ENCODE measurements around the gene SECISBP2L.

The SECISBP2L gene

DNA sequence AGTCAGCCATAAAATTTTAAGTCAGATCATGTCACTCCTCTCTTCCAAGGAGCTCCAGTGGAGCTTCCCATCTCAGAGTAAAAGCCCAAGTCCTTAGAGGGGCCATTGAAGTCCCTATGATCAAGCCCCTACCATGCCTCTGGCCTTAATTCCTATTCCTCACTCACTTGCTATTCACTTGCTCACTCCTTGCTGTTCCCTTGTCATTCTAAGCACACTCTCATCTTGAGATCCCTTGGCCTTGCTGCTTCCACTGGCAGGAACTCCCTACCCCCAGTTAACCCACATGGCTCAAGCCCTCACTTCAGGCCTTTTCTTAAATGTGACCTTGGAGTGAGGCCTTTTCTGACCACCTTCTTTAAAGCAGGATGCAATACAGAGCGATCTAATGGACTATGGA, 12.3 kb upstream of the SECISBP2L start:
- no peak for DNase-seq (ENCODE audit: low spot score)

DNA sequence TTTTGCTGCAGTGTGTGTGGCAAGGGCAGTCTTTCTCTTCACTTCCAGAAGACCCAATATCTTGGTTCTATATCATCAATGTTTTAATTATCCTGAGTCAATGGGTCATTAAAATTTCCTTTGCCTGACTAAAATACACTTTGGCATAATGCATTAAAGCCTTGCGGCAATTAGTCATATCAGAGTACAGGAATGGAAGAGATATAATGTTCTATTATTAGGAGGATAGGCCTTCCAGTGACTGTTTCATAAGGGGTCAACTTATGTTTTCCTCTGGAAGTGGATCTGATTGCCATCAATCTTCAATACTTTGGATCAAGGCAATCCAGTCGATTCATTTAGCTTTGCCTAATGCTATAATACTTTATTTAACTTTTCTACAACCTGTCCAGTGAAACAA, 9.4 kb upstream of the SECISBP2L start:
- DNase-seq (ENCODE audit: low spot score), result no peak

DNA sequence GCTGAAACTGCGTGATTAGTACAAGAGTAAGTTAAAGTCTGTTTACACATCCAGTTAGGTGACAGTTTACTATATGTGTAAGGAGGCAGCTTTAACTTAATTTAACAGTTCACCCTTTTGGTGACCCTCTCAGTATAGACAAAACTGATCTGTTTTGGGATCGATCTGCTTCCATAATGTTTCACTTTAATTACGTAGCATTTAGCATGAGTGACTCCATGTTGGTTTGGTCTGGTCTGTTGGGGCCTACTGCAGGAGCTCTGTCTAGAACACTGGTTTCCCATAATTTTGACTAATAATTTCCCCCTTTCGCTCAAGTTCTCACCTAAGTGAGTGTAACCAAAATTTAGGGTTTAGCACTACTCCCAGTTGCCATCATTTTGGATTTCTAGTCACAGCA, 6.4 kb upstream of the SECISBP2L start:
- DNase-seq (ENCODE audit: low spot score), result no peak

DNA sequence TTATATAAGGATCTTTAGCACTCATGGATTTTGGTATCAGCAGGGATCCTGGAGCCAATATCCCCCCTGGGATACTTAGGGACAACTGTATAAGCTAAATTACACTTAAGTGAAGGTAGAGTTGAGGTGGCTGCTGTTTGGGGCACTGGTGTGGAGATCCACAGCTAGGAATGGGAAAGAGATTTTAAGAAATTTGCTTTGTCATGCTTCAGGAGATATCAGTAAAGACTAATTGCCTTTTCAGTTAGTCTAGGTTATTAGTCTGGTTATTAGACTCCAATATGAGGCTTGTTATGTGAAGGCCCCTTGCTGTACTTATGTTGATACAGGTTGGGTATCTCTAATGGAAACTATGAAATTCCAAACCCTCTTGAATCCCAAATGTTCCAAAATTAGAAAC, 1.2 kb upstream of the SECISBP2L start:
- DNase-seq (ENCODE audit: low spot score), result no peak

DNA sequence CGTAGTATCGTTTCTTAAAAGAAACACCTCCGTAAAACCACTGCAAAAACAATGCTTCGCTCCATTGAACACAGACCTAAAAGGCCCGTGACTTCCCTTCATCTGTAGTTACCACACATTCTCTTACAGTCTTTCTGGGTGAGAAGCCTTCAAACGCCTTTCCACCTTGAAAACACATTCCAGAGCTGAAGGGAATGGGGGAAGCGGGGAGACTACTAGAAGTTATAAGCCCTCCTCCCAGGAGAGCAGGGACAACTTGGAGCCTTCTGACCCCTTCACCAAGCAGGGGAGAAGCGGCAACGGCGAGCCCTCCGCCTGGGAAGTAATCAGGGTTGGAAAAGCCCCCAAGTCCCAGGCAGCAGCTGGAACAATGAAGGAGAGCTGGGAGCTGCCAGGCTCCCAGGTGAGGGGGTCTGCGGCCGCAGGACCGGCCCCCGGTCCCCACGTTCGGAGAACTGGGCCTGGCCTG, 461 bp downstream of the SECISBP2L start:
- DNase-seq (ENCODE audit: low spot score), result peak; percentile 47

DNA sequence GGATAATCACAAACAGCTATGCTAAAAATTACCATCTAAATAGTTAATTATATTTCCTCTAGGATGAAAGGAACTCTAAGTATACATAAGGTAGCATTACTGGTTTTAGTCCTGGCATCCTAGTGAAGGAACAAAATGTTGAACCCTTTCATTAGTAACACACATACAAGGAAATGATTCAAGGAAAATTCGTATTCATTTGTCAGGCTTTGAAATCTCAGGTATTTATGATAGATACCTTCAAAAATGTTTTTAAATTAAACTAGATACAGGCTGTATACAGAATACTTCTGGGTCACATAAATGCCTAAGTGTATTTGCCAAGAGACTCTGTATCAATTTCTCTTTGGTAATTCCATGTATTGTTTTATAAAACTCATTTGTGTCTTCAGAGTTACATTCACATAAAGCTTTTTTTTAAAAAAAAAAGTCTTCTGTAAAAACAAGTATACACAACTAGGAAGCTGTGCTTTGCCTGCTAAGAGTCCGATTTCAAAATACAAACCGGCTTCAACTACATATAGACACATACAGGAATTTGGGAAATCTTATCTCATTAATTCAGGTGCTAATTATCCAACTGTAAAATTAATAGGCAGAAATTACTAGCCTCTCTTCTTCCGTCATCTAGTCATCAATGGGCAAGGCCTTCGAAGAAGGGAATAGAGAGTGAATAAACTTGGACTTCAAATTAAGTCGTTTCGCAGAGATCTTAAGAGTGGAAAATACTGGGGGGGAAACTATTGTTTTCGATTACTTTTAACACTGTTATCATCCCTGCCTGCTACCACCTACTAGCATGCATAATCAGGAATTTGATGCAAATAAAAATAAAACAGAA, 1.3 kb downstream of the SECISBP2L start:
- no peak for DNase-seq (ENCODE audit: low spot score)

DNA sequence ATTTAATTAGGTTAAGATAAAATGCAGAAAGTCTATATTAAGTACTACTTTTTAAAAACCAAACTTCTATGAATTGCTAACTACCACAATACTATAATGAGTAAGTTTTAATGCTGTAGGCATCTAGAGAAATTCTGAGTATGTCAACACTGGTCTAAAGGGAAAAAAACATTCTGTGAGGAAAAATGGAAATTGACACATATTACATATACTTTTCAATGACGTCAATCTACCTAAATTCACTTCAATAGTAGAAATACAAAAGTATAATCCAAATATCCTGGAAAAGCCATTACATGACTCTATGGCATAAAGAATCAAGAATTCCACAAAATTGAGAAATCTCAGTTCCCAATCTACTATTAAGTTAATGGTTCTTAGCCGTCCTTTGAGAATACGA, 2.2 kb downstream of the SECISBP2L start:
- no peak for DNase-seq (ENCODE audit: low spot score)

DNA sequence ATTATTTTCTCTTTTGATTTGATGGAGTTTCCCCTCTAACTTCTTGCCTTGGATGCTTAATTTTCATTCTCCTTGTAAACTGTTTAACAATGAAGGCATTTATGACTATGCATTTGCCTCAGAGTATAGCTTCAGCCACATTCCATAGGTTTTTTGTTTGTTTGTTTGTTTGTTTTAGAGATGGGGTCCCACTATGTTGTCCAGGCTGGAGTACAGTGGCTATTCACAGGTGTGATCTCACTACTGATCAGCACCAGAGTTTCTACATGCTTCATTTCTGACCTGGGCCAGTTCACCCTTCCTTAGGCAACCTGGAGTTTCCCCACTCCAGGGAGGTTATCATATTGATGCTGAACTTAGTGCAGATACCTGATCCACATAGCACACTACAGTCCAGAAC, 4.1 kb downstream of the SECISBP2L start:
- DNase-seq (ENCODE audit: low spot score), result no peak

DNA sequence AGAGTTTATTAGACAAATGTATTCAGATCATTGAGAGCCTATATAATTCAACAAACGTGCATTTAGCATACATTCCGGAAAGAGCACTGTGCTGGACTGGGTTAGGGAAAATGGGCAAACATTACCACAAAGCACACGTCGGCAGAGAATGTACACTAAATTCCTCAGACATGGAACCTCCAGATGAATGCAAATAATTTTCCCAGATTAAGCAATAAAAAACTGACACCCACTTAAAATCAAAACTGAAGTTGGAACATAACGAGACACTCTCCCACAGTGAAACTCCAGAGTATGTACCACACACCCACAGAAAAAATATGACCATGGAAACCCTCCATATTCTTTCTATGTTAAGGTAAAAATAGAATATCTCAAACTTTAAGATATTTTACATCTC, 4.8 kb downstream of the SECISBP2L start:
- peak; percentile 13 for DNase-seq (ENCODE audit: low spot score)

DNA sequence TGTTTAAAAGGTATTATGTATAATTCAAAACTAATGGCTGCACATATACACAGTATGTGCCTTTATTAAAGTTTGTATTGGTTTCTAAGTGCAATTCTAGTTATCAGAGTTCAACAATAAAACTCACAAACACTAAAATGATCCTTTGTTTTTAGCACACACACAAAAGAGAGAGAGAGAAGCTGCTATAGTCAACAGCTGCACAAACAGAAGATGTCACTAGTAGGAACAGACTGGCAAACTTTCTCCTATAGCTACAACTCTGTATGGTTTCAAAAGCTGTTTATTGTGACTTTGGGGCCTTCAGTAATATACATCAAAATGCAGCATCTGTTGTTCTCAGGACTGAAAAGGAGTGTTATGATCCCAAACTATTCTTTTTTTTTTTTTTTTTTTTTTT, 6.1 kb downstream of the SECISBP2L start:
- DNase-seq (ENCODE audit: low spot score), result peak; percentile 69

DNA sequence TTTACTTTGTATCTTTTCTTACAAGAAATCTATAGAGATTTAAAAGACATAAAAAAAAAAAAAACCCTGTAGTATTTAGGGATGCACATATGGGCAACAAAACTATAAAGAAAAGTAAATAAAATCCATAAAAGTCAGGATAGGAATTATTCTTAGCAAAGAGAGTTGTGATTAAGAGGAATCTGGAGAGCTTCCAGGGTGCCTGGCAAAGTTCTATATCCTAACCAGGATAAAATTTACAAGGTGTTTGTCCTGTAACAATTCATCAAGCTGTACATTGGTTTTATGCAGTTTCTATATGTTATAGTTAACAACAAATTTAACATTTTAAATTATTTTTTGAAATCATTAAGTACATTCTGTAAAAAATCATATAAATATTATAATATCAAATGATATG, 7.9 kb downstream of the SECISBP2L start:
- DNase-seq (ENCODE audit: low spot score), result no peak

DNA sequence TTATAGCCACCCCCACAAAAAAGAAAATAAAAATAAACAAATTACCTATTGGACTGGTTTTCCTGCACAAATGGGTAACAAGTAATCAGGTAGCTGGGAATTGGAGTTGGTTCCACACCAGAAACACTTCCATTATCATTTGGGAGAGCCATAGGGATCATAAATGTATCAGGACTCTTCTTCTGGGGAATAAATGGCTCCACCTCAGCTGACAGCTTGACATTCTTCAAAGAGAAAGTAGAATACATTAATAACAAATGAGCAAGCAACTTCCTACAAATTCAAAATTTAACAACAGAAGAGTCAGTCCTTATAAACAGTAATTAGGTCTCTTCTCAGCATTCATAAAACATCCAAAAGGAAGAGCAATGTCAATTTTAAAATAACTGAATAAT, 8.7 kb downstream of the SECISBP2L start:
- DNase-seq (ENCODE audit: low spot score), result no peak

DNA sequence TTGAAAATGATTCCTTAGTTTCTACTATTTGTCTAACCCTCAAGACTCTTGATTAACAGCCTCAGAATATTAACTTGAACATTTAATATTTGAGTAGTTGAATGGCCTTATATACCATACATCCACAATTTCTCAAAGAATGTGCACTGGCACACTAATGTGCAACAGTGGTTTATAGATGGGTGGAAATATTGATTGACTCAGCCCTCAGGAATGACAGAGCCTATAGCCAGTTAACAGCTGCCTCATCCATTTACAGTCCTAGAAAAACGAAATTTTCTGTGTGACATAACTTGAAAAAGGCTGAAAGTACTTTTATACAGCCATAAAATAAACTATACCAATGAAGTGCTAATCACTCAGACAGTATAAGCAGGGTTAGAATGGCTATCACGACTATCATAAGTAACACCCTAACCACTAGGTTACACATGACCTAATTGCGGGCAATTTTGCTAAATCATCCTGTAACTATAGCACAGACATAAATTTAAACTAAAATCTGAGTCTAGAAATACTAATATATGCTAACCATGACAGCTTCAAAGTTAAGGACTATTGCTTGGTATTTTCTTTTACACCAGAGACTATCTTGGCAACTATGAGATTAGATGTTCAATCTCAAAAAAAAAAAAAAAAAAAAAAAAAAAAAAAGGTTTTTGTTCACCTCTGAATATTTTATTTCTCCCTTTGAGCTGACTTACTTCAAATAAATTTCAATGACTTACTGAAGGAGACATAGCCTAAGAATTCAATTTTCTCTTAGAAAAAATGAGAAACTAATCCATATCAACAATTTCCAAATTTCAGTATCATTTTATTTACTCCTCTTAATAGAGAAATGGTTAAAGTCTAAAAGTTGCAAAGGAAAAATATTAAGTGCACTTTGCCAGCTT, 9.3 kb downstream of the SECISBP2L start:
- no peak for DNase-seq (ENCODE audit: low spot score)

DNA sequence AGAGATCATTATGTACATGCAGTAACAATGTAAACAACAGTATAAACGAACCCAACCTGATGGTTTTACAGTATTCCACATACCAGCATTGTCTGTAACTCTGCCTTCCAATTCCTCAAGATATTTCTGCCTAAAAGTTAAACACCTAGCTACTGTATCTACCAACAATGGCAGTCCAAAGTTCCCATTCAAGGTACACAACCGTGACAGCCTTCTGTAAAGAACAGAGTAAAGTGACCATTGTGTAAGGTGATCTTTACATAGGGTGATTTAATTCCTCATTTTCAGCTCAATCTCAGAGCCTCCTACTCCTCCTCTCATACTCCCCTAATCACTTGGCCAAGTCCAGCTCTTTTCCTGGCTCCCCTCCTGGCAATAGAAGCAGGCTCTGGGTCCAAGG, 10.4 kb downstream of the SECISBP2L start:
- no peak for DNase-seq (ENCODE audit: low spot score)

DNA sequence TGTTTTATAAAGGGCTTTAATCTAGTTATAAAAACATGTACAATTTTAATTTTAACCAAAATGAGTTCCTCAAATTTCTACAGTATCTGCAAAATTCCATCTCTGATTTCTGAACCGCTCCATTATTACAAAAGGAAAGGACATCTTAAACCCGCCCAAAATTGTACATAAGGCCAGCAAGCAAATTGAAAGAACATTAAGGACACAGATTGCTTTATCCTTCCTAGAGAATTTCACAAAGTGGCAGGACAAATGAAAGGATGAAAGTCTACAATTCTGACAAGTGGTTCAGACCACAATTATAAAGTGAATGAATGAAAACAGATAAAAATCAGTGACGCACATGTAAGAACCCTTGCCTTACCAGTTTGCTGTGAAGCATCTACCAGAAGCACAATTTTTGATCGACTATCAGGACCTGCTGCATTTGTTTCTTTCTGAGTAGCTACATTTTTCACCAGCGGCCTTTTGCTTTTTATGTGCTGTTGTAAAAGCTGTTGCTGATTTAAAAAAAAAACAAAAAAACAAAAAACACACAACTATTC, 13.6 kb downstream of the SECISBP2L start:
- DNase-seq (ENCODE audit: low spot score), result no peak

DNA sequence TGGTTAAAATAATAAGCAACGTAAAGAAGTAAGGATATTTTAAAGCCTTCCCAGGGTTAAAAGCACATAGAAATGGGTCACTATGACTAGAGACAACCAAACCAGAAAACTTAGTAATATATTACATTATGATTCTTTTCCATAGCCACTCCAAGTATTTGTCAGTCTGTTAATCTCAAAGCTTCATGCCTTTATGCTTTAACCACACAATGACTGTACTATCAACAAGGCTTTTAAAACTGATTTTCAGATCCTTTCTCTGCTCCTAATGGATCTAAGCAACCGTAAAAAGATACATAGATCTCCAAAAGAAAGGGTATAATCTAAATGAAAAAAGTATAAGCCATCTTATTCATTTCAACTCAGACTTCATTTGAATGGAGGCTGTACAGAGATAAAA, 14.4 kb downstream of the SECISBP2L start:
- no peak for DNase-seq (ENCODE audit: low spot score)

DNA sequence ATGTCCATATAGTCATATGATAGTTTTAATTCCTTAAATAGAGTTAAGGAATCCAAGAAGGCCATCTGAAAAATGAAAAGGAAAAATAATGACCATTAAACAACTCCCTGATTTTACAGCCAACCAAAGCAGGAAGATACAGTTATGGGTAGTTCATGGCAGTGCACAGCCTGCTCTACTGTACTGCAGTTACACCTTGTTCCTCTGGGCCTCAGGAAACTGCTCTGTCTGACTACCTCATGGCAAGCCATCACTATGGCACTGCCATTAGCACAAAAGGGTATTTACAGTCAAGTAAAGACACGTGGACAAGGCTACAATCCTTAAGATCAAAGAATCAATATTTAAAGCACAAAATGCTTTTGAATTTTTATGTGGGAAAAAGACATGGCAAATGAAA, 19.5 kb downstream of the SECISBP2L start:
- no peak for DNase-seq (ENCODE audit: low spot score)

DNA sequence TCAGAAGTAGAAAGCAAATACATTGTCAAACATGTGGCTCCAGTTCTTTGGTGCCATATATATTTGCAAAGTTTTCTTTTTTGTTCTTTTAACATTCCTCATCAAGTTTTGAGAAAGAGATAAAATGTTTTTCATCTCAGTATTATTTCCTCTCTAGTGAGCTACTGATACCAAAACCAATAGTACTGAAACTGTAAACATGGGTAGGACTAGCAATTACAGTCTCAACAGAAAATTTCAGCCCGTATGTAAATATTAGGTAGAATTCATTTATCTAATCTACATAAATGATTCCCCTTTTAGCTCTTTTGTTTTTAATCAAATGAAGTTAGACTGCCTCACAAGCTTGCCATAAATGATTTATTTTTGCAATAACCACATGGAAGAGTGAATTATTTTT, 21.4 kb downstream of the SECISBP2L start:
- DNase-seq (ENCODE audit: low spot score), result no peak

DNA sequence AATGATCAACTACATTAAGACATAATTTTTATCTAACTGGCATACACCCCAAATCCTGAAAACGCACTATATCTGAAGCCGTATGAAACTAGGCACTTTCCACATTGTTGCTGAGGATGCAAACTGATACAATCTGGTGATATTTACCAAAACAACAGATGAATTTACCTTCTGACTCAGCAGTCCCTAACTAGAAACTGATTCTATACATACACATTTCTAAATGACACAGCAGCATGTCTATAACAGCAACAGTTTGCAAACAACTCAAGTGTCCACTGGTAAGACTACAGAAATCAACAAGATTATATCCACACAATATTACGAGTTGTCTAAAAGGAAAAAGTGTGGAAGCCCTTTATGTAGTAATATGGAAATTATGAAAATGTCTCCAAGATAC, 22.9 kb downstream of the SECISBP2L start:
- DNase-seq (ENCODE audit: low spot score), result no peak

DNA sequence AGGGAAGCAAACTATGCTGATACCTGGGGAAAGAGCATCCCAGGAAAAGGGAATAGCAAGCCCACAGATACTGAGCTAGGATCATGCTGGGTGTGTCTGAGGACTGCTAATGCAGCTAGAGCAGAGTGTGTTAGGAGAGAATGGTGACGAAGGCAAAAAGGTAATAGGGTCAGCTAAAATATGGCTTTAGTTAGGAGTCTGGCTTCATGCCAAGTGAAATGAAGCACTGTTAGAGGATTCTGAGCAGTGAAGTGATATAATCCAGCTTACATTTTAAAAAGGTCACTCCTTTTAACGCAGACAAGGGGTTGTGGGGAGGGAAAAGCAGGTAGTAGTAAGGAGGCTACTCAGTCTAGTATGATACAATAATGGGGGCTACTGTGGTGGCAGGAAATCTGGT, 30.4 kb downstream of the SECISBP2L start:
- DNase-seq (ENCODE audit: low spot score), result peak; percentile 15

DNA sequence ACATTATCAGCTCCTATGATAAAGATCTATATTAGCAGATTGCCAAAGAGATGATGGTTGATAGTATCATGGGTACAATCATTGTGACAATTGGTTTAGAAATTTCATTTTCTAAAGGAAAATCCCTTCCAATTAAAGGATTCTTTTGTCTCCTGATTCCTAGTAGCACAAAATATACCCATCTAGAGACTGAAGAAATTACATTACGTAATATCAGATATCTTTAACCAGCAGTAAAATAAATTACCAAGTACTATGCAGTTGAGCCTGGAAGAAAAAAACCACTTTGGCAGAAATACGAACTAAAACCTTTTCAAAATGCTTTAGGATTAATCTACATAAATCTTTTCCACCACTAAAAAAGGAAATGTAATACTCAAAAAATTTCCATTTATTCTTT, 46.9 kb downstream of the SECISBP2L start:
- DNase-seq (ENCODE audit: low spot score), result no peak

DNA sequence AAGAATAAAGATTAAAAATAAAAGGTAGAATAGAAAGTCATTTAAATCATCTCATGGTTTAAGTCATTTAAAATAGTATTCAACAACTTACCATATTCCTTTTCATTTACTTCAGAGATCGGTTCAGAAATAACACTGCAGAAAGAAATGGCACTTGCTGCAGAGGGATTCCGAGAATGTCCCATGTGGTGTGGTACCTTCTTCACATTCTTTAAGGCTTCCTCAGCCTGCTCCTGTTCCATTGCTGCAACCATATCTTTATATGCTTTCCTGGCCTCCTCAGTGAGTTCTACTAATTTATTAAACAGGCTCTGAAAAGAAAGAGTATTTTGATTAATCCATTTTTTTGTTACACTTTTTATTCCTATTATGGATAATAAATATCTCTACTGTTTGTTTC, 50.0 kb downstream of the SECISBP2L start:
- no peak for DNase-seq (ENCODE audit: low spot score)

DNA sequence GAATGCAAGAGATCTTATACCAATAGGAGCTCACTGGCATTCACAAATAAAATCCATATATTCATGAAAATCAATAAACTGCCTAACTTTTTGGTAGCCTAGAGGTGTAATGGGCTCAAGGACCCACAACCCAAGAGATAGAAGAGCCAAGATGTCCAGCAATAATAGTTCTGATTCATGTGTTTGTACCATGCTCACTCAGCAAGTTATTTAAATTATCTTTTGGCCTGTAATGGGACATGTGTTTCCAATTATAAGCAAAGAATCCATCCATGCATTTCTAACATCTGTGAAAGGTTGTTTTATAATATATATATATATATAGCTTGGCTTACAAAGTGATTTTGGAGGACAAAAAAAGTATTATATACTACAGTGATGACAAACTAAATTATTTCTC, 52.9 kb downstream of the SECISBP2L start:
- DNase-seq (ENCODE audit: low spot score), result no peak
